Measurements from ENCODE around the gene SREK1.

Gene SREK1

GRCh38 chr5:66164044-66164790 is 20.1 kb downstream of the SREK1 start:
- peak; percentile 59 for DNase-seq (ENCODE audit: low spot score)

DNA sequence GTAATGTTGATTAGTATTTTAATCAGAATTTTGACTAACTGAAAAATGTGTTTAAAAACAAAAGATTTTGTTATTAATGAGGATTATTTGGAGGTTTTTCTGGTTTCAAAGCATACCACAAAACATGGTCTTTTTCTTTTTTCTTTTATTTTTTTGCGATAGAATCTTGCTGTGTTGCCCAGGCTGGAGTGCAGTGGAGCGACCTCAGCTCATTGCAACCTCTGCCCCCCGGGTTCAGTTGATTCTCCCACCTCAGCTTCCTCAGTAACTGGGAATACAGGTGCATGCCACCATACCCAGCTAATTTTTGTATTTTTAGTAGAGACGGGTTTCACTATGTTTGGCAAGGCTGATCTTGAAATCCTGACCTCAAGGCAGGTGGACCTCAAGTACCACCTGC is 24.1 kb downstream of the SREK1 start:
- DNase-seq (ENCODE audit: low spot score): no peak

GRCh38 chr5:66169534-66169933 is 25.4 kb downstream of the SREK1 start:
- no peak for DNase-seq (ENCODE audit: low spot score)

GRCh38 chr5:66170195-66170919 is 26.3 kb downstream of the SREK1 start:
- no peak for DNase-seq (ENCODE audit: low spot score)

DNA sequence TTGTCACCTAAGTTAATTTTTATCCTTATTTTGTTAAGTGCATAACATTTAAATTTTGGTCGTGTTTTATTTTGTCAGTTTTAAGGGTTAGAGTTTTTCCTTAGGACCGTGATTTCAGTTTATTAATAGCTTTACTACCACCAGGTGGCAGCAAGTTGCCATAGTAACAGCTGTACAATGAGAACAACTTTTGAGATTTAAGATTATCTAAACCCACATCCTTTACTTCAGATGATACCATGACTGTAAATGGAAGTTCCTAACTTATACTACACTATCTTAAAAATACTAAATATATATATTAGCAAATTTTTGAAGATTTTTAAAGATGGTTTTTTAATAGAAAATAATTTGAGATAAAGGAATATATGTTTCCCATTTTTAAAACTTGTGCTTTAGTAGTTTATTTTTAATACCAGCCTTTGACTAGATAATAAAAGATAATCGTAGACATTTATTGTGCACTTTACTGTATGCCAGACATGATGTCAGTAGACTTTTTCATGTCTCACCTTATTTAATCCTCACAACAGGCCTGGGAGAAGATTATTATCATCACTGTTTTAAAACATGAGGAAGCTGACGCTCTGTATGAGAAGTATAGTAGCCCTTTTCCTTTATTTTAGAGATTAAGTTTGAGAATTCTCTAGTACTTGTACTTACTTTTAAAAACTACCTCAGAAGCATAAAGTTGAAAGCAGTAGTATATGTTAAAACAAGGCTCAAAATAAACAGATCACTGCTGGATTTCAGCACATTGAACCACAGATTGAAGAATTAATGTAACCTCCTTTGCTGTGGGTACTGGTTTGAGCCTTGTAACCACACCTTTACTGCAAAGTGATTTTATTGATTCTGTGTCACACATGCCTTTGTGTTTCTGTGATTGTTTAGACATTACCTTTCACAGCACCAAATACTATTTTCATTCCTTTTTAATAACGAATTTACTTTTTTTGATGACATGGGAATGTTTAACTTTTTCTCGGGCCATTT is 27.5 kb downstream of the SREK1 start:
- DNase-seq (ENCODE audit: low spot score): peak; percentile 52

DNA sequence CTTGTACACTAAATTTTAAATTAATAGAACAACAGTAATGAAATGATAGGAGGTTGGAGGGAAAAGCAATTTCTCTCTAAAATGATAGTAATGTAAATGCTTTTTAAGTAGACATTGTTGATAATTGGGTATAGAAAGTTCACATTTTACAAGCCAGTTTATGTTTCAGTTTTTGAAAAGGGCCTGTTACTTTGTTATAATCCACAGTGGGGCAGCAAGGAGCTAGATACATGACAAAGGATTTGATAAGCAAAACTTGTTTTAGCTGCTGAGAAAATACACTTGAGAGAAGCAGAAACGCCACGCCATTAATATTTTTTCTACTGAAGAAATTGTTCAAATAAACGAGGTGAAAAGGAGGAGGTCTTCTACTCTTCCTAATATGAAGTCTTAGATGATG is 30.2 kb downstream of the SREK1 start:
- DNase-seq (ENCODE audit: low spot score): peak; percentile 17

GRCh38 chr5:66178799-66179198 is 34.7 kb downstream of the SREK1 start:
- DNase-seq (ENCODE audit: low spot score): no peak

GRCh38 chr5:66179297-66180051 is 35.4 kb downstream of the SREK1 start:
- DNase-seq (ENCODE audit: low spot score): no peak

DNA sequence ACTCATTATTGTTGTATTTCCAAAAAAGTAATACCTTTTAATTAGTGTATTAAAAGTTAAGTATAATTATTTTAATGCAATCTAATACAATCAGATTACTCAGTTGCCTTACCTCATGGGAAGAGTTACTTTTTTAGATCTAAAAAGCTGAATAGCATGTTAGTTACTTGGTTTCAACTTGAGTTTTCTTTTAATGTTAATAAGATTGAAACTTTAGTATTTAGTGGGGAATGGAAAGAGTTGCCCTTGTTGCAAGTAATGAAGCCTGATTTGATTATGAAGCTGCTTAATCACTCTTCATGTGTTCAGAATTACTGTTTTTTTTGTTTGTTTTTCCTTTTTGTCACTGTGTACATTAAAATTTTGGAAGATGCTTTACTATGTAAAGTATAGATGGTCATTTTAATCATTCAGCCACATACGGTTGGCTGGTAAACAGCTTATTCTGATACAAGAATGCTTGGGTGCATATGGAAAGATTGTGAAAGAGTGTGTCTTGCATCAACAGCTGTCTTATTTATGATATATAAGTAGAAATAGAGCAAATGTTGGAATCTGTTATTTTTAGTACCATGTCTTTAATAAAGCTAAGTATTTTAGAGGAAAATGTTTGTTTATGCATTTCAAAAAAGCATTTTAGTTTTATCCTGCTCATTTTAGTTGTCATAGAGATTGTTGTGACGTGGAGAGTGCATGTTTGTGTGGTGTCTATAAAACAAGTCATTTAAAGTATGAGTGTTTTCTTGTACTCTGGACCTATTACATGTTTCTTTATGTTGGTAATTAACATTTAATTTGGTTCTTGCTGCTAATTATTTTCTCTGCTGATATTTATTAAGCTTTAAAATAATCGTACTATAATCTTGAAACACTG is 36.4 kb downstream of the SREK1 start:
- DNase-seq (ENCODE audit: low spot score): no peak

GRCh38 chr5:66186108-66186507 is 42.0 kb downstream of the SREK1 start:
- DNase-seq (ENCODE audit: low spot score): no peak

DNA sequence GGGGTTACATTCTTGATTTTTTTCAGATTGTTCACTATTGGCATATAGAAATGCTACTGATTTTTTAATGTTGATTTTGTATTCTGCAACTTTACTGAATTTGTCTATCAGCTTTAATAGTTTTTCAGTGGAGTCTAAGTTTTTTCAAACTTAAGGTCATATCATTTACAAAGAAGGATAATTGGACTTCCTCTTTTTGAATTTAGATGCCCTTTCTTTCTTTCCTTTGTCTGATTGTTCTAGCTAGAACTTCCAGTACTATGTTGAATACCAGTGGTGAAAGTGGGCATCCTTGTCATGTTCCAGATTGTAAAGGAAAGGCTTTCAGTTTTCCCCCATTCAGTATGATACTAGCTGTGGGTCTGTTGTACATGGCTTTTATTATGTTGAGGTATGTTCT is 49.3 kb downstream of the SREK1 start:
- no peak for DNase-seq (ENCODE audit: low spot score)

- DNase-seq (ENCODE audit: low spot score): no peak
Observed at GRCh38 chr5:66197764-66198405, 53.8 kb downstream of the SREK1 start.

GRCh38 chr5:66198837-66199236 is 54.7 kb downstream of the SREK1 start:
- no peak for DNase-seq (ENCODE audit: low spot score)

DNA sequence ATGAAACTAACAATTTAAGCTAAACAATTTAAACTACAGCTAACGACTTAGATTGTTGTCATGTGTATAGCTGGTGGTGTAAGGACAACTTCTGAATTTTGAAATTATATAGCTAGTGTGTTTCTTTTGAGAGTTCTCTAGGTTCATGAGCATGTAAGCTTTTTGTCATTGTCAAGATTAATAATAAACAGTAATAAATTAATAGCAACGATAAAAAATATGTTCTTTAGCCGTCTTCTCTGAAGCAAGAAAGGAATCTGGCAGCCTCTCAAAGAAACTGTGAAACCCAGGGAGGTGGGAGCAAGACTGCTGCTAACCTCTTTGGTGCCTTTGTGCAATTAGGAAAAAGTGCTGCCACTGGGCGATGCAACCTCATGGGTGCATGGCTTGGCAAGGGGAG is 59.4 kb downstream of the SREK1 start:
- DNase-seq (ENCODE audit: low spot score): no peak

DNA sequence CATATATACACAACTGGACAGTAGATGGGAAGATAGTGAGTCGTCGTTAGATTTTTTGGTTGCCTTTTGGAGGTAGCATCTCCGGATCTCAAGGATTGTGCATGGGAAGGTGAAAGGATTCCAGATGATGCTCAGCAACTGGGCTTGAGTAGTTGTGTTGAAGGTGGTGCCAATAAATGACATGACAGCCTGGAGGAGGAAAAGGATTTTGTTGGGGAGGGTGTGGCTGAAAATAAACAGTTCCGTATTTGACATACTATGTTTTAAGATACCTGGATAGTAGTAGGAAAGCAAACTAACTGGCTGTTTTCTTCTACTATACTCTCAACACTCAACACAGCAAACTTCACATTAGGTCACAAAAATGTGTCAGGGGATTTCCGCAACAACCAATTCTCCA is 62.4 kb downstream of the SREK1 start:
- no peak for DNase-seq (ENCODE audit: low spot score)

- no peak for DNase-seq (ENCODE audit: low spot score)
Observed at GRCh38 chr5:66207800-66208561, 63.9 kb downstream of the SREK1 start.

DNA sequence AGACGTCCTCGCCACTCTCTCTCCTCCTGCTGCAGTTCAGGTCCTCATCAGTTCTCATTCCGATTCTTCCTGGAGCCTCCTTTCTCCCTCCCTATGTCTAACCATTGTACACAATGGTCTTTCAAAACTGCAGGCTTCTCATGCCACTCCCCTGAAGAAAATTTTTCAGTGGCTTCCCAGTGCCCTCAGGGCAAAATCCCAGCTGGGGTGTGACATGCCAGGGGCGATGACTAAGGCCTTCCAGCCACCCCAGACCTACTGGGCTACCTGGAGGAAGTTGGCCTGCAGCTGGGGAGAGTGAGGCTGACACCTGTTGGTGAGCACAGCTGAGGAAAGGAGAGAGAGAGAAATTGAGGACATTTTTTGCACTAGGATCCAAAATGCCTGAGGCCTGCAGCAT is 65.2 kb downstream of the SREK1 start:
- no peak for DNase-seq (ENCODE audit: low spot score)

DNA sequence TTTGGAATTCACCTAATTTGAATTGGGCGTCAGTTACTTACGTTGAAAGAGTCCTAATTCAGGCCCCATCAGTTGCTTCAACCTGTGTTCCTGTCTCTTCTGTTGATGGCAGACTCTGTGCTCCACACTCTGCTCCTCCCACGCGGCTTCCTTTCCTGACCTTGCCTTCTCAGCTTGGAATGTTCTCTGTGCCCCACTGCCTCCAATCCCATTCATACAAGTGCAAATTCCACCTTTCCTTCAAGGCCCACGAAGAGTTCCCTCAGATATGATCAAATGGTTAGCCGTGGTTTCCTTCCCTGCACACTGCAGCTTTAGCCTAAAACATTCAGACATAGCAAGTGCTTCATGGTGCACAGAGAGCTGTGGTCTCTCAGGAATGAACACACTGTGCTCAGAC is 65.7 kb downstream of the SREK1 start:
- DNase-seq (ENCODE audit: low spot score): no peak

DNA sequence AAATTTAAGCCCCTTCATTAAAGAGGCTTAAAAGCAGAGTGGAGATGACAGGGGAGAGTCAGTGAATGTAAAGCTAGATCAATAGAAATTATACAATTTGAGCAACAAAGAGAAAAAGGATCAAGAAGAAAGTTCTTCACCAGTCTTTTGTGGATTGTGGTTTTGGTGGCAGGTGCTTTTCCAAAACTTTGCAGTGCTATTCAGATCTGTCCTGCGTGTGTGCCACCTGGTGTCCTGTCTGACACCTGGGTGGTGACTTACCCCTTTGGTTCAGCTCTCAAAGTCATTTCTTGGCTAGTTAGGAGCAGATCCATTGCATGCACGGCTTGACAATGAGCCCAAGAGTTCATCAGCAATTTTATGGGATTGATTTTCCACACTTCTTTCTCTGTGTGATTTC is 69.4 kb downstream of the SREK1 start:
- DNase-seq (ENCODE audit: low spot score): no peak

All from AG08395 (cell line).